Endometrium (tissue), 2 donors: ENCODE measurements around the gene LGI1.

Experiments
- FAIRE-seq: peaks from 2 replicates; lab custom pipeline; 2012; peaks lifted over from hg19 to GRCh38; lab: Jason Lieb, UNC
- donor health status: control.
- donor health status: control.

The LGI1 gene

DNA sequence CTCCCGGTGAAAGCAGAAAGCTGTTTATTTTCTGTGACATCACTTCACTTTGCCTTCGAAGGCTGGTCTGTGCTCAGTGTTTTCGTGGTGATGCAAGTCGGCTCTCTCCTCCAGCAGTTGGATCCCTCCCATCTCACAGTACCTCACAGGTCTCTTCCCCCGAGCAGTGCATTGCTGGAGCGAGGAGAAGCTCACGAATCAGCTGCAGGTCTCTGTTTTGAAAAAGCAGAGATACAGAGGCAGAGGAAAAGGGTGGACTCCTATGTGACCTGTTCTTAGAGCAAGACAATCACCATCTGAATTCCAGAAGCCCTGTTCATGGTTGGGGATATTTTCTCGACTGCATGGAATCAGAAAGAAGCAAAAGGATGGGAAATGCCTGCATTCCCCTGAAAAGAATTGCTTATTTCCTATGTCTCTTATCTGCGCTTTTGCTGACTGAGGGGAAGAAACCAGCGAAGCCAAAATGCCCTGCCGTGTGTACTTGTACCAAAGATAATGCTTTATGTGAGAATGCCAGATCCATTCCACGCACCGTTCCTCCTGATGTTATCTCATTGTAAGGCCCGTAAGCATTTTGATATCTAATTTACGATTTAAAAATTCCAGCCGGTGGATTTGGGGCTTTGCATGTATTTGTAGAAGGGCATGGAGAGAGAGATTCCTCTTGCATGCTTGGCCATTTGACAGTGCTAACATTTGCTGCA lies at the start of gene LGI1:
Gene LGI1, plus strand, starts transcription at position 136 of the 707 bp plus-strand sequence. Its CDS starts 209 bp downstream, at position 345.
- FAIRE-seq = no peak

GRCh38 chr10:93710333-93710909 lies 47.3 kb upstream of the LGI1 start:
- FAIRE-seq = no peak

DNA sequence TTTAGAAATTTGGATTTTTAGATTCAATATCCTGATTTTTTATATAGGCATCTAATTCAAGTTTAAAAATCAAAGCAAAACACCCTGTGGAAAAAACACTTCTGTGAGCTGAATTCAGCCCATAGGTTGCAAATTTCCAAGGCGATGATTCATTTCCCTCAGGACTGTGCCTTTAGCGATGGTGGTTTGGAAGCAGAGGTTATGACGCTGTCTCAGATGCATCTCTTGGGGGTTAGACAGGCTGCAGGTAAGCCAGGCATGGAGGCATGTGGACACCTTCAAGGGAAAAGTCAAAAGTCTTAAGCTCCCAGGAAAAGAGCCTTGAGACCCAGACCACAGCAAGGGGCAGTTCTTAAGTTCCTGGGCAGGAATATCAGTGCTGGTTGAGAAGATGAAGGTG lies 45.8 kb upstream of the LGI1 start:
- FAIRE-seq = no peak

DNA sequence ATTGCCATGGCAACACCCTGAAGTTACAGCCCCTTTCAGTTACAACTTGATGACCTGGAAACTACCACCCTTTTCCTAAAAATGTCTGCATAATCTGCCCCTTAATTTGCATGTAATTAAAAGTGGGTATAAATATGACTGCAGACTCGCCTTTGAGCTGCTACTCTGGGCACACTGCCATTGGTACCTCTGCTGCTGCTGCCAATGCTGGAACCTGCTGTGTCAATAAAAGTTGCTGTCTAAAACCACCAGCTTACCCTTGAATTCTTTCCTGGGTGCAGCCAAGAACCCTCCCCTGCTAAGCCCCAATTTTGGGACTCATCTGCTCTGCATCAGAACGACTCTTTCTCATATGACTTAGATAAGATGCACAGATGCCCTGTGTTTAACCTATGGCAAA lies 45.1 kb upstream of the LGI1 start:
- no peak for FAIRE-seq

DNA sequence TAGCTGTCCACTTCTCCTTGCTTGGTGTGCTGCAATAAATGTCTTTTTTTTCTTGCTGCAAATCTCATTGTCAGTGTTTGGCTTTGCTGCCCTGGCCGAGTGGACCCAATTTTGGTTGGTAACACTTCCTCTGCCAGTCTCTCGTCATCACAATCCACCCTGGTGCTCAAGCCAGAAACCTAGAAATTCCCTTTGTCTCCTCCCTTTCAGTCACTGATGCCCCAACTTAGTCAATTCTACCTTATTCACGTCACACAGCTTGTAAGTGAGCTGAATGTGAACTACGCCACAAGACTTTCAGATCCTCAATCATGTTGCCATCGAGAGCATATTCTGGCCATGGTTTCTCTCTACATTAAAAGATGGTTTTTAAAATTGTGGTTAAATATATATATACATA lies 42.4 kb upstream of the LGI1 start:
- FAIRE-seq = no peak

- no peak for FAIRE-seq
These were observed 41.0 kb upstream of the LGI1 start for GRCh38 chr10:93716766-93717165.

GRCh38 chr10:93718937-93719725 lies 38.6 kb upstream of the LGI1 start:
- no peak for FAIRE-seq

DNA sequence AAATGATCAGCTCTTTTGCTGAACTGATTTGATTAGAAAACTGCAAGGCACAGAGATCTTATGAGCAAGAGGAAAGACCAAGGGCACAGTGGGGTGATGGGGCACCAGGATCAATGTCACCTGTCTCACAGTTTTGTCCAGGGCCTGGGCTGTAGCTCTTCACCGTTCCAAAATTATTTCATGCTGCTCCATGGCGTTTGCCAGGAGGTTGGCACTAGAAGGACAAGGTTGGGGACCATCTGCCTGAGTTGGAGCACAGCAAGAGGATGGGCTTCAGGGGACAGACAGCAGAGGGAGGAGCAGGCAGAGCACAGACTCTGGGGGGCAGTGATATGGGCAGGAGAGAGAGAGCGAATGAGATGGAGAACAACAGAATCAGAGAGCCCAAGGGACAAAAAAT lies 37.8 kb upstream of the LGI1 start:
- FAIRE-seq = no peak

DNA sequence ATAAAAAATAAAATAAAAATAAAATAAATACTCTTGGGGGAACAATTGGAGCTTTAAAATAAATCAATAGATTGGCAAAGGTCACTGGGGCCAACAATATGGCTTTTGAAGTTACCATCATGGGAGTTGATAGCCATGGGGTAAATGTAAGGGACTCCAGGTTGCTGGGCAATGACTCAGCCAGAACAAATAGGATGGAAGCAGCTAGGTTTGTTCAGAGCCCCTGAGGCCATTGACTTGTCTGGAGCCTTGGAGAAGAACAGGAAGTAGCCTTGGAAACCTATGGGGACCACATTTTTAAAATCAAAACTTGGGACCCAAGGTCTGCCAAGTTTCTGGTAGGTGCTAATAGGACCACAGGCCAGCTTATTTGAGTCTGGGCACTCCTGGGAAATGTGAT lies 35.2 kb upstream of the LGI1 start:
- FAIRE-seq = no peak

- no peak for FAIRE-seq
These were observed 34.6 kb upstream of the LGI1 start for GRCh38 chr10:93723153-93723552.

DNA sequence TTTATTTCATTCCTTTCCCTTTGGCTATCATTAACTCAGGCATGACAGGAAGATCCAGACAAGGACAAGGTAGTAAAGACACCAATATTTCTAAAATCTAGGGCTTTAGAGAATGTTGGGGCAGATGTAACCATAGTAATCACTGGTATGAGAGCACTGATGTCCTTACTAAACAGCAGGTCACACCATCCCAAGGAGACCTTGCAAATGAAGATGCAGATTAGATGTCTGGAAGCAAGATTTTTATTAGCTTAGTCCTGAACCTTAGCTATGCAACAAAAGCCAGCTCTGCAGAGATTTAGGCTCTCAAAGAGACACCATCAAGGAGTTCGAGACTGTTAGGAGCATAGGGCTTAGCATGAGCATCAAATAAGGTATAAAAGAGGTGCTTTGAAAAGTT lies 31.7 kb upstream of the LGI1 start:
- no peak for FAIRE-seq

DNA sequence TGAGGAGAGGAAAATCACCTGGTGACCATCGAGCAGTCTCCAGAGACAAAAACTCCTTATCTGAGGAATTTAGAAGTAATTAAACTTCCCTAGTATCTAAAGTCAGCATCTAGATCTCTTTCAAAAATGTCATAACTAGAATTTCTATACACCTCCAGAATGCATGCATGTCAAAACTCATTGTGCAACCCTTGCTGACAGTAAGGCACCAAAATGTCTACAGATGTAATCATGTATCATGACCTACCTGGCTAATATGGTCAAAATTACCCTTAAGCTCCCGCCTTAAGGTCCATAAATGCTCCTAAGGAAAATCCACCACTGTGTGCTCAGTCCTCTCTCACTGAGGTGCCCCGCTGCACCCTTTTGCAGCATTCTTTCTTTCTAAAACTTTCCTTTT lies 16.4 kb upstream of the LGI1 start:
- no peak for FAIRE-seq

- FAIRE-seq = no peak
These were observed 14.9 kb upstream of the LGI1 start for GRCh38 chr10:93742633-93743349.

DNA sequence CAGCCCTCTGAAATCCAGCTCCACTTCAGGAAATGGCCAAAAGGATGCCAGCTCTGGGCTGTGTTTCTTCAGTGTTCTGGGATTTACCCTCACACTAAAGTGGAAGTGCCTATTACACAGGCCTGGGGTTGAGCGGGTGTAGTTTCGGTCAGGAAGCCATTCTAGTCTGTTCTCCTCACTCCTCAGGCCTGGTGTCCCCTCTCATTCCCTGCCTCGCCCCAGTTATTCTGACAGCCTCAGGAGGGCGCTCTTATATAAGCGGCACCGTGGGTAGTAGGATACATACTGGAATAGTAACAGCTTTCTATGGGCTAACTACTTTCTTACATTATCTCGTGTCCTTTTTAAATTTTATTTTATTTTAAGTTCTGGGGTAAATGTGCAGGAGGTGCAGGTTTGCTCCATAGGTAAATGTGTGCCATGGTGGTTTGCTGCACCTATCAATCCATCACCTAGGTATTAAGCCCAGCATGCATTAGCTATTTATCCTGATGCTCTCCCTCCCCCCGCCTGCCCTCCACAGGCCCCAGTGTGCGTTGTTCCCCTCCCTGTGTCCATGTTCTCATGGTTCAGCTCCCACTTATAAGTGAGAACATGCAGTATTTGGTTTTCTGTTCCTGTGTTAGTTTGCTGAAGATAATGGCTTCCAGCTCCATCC lies 12.2 kb upstream of the LGI1 start:
- FAIRE-seq = no peak

GRCh38 chr10:93746844-93747284 lies 10.9 kb upstream of the LGI1 start:
- FAIRE-seq = no peak

GRCh38 chr10:93749218-93749799 lies 8.4 kb upstream of the LGI1 start:
- no peak for FAIRE-seq

- FAIRE-seq = no peak
These were observed 6.6 kb upstream of the LGI1 start for GRCh38 chr10:93751124-93751523.

DNA sequence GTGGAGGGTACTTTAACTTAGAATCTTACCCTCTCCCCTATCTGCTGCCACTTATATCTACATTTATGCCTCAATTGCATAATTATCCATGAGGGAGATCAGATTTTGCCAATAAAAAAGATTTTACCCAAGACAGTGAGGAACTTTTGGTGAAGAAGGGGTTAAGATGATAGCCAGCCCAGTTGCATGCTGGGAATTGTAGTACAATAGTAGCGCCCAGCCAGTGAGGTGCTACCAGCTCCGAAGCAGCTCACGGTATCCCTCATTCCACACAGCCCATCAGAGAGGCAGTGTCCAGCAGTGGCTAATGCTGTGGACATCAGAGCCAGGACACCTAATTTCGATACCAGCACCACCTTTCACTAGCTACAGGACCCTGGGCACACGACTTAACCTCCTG lies 5.9 kb upstream of the LGI1 start:
- no peak for FAIRE-seq

DNA sequence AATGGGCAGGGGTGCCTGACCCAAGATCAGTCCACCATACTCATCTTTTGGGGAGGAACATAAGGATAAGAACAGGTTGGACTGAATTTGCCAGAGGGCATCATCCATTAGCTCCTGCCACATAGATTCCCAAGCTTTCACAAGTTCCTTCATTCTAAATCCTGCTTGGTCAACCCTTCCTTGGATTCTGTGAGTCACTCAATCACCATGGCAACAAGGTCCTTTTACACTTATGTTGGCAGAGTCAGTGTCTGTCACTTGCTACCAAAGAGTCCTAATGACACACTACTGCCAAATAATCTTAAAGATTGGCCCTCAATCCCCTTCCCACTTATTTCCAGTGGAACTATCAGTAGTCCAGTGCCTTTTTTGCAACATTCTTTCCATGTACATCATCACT lies 5.0 kb upstream of the LGI1 start:
- no peak for FAIRE-seq

GRCh38 chr10:93753621-93754250 lies 4.0 kb upstream of the LGI1 start:
- no peak for FAIRE-seq

DNA sequence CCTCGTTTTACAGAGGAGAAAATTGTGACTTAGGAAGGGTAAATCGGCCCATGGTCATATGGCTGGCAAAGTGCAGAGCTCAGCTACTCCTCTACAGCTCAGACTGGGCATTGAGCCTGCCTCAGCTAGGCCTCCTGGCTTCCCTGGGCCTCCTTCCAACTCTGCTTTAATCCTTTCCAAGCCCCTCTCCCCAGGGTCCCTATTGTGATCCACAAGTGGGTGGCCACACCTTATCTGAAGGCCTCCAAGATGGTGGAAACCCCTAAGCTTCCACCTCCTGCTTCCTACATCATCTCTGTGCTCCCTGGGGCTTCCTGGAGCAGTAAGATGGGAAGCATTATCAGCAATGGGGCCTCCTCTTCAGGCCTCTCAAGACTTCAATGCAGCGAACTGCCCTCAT lies 3.0 kb upstream of the LGI1 start:
- no peak for FAIRE-seq
